HL-60 (cell line): ENCODE measurements around the gene SUN3.
"Not testable (repeated sequence)": the region's sequence is repeated elsewhere in the genome, so short reads cannot be mapped to it uniquely, and the experiment has no call there.

Experiments used
- DNase-seq, 2 experiments: peaks; one replicate each; pipeline ENCODE4 v3.0.0-alpha.2; 2010 to 2020; ENCODE audit warnings: low read depth in 1 of 2, low spot score in 1 of 2
- H3K27ac ChIP-seq: fragments of 250-450 bp; sonication (Bioruptor Pico); replicated peaks from 2 replicates; pipeline ENCODE4 v1.5.1; 2020; ENCODE audit warnings: mild to moderate bottlenecking, moderate library complexity
- H3K27me3 ChIP-seq: fragments of 250-450 bp; sonication (Bioruptor Pico); 2 replicates; pipeline ENCODE4 v1.5.1; 2021; ENCODE audit warnings: mild to moderate bottlenecking, moderate library complexity; ENCODE audit not compliant: insufficient read depth, poor library complexity, severe bottlenecking
- H3K4me3 ChIP-seq: replicated peaks from 2 replicates; pipeline ENCODE4 v1.5.1; 2011; ENCODE audit warnings: mild to moderate bottlenecking, control low read depth, low read length; ENCODE audit not compliant: insufficient read depth
- CTCF ChIP-seq: IDR thresholded peaks from one replicate; pipeline ENCODE4 v1.5.1; 2011; ENCODE audit warnings: low read length, control low read depth, inconsistent platforms; ENCODE audit not compliant: insufficient read depth
- GABPA ChIP-seq: IDR thresholded peaks from 2 replicates; pipeline ENCODE4 v1.6.1; 2012; ENCODE audit warnings: low read depth
- POLR2AphosphoS5 ChIP-seq: IDR thresholded peaks from 2 replicates; pipeline ENCODE4 v1.6.1; 2012; ENCODE audit warnings: low read depth
- REST ChIP-seq: IDR thresholded peaks from 2 replicates; pipeline ENCODE4 v1.6.1; 2012; ENCODE audit warnings: low read depth; ENCODE audit not compliant: insufficient replicate concordance
- SPI1 ChIP-seq: IDR thresholded peaks from 2 replicates; pipeline ENCODE4 v1.6.1; 2012; ENCODE audit warnings: low read depth, mild to moderate bottlenecking, borderline replicate concordance

SUN3 gene

GRCh38 chr7:48004638-48005037 lies 24.3 kb downstream of the SUN3 start:
- DNase-seq = no peak
- TF ChIP-seq POLR2AphosphoS5 (no peak), REST (no peak), GABPA (no peak), SPI1 (no peak), CTCF (no peak)
- Histone ChIP-seq H3K27ac (no peak overlapping the region), H3K27me3 (no peaks in the 10 kb centered on the region), H3K4me3 (no peak overlapping the region)

GRCh38 chr7:48004032-48004431 lies 24.9 kb downstream of the SUN3 start:
- Histone ChIP-seq H3K27ac (no peak overlapping the region), H3K4me3 (no peak overlapping the region)

GRCh38 chr7:48000164-48000563 lies 28.7 kb downstream of the SUN3 start:
- H3K27ac ChIP-seq, DNase-seq, H3K27me3 ChIP-seq, H3K4me3 ChIP-seq: not testable (repeated sequence)

More at GRCh38 chr7:48004032-48004431, 24.9 kb downstream of the SUN3 start:
- no peak for DNase-seq
- TF ChIP-seq GABPA (no peak), REST (no peak), CTCF (no peak), SPI1 (no peak), POLR2AphosphoS5 (no peak)
- no peaks in the 10 kb centered on the region for H3K27me3 ChIP-seq

GRCh38 chr7:47999413-47999812 lies 29.5 kb downstream of the SUN3 start:
- DNase-seq = no peak
- H3K4me3 ChIP-seq = no peak overlapping the region
- H3K27me3 ChIP-seq = no peaks in the 10 kb centered on the region
- H3K27ac ChIP-seq = no peak overlapping the region
- no peak for TF ChIP-seq REST
